Activated CD4-positive, alpha-beta T cell treated with anti-CD3 and anti-CD28 coated beads, Interleukin-2, Interleukin-6, amounts not matched to agents 100 ng/mL and 50 ng/mL, durations not matched to agents 16 hours and 8 hours (primary cell): ENCODE measurements around the gene PTCHD1.

ENCODE experiments used
- DNase-seq: peaks from one replicate; pipeline ENCODE4 v3.0.0-alpha.2; 2020

Gene PTCHD1

GRCh38 chrX:23334848-23335599 is at the start of gene PTCHD1:
Gene PTCHD1 (plus strand): TSS chrX:23334849. CDS start chrX:23334876, 27 bp downstream.
- no peak for DNase-seq

GRCh38 chrX:23286731-23287130 is 47.9 kb upstream of the PTCHD1 start:
- DNase-seq: no peak

- no peak for DNase-seq
These were observed 47.4 kb upstream of the PTCHD1 start for GRCh38 chrX:23287191-23287725.

GRCh38 chrX:23292354-23292987 is 42.2 kb upstream of the PTCHD1 start:
- no peak for DNase-seq

DNA sequence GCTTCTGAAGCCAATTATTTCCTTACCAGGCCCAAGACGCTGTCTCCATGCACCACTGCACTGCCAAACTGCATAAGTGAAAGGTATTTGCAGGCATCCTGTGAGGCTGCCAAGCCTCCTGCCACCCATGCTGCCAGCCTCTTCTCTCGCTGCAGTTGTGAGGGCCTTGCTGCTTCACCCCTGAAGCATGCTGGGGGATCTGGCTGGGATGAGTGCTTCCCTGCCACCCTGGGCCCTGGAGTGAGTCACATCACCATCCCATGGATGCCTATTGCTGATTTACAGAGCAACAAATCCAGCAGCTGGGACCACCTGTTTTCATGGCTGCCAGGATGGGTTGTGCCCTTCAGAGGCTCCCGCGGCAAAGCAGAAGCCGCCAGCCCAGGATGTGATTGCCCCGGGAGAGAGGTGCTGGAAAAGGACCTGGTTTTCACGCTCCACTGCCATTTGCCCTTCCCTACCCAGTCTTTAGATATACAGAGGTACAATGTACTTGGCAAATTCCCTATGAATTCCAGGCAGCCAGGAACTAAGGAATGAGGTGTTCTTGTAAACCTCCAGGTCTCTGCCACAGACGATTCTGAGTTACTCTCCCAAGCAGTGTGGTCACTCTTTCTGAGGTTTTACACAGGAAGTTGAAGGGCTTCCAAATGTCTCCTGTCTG is 41.5 kb upstream of the PTCHD1 start:
- no peak for DNase-seq

DNA sequence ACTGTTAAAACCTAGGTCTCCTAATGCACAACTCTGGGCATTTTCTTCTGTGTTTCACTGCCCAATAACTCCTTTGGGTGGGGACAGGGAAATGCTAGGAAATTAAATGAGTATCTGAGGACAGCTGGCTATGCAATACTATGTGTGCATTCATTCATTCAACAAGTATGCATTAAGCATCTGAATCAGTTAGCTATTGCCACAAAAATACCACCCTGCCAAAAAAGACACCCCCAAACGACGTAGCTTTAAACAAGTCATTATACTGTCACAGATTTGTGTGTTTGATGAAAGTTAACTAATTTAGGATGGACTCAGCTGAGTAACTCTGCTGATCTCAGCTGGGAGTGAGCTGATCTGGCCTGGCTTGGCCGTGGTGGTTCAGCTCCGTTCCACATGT is 29.8 kb upstream of the PTCHD1 start:
- DNase-seq: no peak

- no peak for DNase-seq
These were observed 22.9 kb upstream of the PTCHD1 start for GRCh38 chrX:23311731-23312130.

DNA sequence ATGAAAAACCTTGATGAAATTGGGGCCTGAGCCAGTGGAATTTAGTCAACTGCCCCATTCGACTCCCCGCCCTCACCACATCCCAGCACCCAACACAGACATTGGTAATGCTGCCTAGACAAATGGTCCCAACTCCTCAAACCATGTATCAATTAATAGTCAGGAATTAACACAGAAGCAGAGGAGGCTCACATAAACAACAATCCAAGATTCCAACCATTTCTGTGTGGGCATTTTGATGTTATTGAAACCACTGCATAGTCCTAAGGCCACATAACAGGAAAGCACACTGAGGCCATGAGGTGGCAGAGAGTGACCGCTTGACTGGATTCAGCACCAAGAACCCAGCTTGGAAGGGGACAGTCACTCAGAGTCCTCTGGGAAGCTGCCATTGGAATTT is 22.5 kb upstream of the PTCHD1 start:
- no peak for DNase-seq

DNA sequence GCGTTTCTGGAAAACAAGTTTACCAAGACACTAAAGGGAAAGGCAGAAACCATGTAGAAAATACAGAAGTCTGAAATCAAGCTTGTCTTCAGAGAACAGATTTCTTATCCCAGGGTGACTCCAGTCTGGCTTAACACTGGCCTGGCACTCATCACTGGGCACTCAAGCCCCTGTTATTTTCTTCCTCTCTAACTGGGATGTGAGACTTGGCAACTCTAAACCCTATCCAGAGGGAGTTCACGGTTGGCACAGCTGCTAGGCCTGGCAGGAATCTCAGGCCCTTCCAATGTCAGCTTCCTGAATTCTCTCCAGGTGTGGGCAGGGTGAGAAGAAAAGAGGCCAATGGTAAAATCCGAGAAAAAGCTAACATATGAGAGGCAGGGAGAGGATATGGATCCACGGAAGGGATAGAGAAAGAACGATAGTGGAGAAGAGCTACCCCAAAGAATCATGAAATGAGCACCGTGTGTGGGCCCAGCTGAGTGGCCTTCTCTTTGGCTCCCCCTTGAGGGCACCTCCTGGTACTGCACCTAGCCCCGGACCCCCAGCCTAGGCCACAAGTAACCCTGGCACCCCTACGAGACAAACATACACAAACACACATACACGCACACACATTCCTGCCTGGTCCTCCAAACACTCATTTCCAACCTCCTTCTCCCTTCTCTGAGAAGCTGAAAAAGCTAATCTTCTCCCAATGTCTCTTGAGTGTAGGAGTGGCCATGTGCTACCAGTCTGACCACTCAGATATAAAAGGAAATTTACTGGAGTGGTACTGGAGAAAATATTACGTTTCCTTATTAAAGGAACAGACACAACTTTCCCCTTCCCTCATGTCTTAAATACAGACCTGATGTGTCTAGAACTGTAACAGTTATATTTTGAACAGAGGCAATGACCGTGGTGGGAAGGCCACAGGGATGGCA is 16.6 kb upstream of the PTCHD1 start:
- peak; percentile 60 for DNase-seq

DNA sequence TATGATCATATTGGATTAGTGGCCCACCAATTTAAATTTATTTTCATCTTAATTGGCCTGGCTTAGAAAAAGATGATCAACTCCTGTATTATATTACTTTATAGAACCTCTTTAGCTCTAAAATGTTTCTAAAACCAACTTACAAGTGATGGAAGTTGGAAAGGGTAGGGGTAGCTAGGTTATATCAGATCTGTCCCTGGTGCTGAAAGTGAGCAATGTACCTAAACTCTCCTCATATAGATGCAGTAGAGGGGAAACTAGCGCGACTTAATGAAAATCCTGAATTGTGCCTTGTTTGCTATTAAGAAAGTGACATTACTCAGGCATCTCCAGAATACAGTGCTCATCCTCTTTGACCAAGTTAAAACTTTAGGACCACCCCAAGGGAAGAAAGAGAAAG is 7.5 kb upstream of the PTCHD1 start:
- no peak for DNase-seq

DNA sequence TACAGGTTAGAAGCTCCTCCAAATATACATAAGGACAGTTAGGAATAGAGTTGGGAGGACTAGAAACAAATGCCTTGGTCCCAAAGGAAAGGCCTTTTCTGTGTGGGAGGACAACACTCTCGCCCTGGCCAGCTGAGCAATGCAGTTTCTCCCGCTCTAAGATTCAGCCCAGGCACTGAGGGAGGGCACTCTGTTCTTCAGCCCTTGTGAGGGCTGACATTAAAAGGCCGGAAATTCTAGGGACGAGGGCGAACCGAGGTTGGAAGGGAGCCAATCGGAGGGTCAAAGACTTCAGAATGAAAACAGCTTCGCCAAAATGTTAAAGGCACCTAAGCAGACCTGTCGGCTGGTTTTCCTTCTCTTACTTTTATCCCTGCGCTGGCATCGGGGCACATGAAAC is 2.9 kb upstream of the PTCHD1 start:
- DNase-seq: no peak

DNA sequence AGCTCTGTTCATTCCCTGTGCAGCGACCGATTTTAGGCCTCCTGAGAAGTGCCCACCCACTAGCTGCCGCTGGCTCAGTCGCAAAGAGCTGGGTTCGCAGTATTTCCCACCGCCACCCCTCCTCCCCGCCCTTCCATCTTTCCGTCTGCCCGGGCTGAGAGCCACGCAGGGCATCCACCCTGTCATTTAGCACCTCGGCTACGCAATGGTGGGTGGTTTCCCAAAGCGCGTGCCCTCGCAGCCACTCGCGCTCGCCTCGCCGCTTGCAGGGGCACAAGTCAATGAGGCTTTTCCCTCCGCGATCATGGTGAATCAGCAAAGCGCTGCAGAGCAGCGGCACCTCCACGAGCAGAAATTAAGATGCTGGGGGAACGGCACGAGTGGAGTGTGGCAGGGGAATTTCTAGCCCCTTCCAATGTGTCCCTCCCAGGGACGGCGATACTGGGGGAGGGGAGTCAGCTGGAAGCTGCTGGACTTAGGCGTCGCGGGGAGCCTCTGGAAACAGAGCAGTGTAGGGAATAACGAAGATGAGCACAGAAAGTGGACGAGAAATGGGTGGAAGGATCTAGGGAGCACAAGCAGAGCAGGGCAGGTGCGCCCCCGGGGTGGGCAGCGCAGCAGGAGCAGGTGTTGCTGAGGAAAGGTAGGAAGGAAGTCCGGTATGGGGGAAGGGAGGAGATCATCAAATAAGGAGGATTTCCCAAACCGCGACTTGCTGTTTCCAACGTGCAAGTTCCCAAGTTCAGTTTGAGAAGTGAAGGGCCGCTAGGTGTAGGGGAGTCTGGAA is 2.4 kb upstream of the PTCHD1 start:
- DNase-seq: no peak

- no peak for DNase-seq
These were observed 1.5 kb upstream of the PTCHD1 start for GRCh38 chrX:23332888-23333821.

DNA sequence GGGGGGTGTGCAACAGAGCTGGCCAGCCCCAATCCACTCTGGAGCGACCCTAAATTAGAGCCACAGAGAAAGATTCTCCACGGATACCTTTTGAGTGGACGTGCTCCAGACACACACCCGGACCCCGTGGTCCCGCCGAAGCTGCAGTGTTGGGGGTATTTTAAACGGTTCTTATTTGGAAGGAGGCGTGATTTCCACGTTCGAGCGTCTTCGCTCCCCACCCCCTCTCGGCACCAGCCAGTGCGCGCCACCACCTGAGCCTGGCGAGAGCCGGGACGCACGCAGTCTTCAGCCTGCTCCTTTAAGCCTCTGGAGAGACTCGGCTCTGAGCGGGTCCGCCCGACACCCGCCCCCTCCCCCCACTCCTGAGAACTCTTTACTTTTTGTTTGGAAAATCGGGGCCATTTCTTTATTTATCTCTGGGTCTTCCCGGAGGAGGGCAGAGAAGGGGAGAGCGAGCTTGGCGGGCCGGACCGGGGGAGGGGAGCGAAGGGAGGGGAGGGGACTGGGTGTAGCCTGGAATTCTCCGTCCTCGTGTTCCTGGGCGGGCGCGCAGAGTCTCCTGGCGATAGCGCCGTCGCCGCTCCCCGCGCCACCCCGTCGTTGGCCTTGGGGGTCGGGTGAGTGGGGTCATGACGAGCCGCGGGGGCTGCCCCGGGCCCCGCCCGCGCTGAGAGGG is 668 bp upstream of the PTCHD1 start:
- no peak for DNase-seq

DNA sequence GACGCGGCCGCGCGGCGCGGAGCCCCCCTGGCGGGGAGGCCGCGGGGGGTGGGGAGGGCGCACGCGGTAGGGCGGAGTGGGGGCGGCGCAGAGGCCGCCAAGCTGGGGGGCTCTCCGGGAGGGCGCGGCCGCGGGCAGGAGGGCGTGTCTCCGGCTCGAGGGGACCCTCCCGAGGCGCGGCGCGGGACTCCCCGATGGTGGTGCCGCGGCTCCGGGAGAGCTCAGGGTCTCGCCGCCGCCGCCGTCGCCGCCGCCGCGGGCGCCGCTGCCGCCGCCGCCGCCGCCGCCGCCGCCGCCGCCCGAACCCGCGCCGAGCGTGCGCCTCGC is 165 bp upstream of the PTCHD1 start:
- DNase-seq: no peak

DNA sequence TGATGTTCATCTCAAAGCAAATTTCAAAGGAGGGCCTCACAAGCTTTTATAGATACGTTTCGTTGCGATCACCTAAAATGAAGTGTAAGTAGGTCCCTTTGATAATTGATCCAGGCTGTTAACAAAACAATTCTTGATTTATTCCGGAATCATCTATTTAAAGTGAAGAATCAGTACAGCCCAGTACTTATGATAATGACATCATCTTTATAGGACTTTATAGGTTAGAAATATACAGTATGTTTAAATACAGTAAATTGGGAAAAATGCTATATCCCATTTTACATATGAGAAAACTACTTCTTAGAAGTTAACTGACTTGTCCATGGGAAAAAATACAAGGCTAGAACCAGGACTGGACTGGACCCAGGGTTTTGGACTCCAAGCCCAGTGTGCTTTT is 3.7 kb downstream of the PTCHD1 start:
- DNase-seq: no peak

GRCh38 chrX:23341452-23341851 is 6.8 kb downstream of the PTCHD1 start:
- no peak for DNase-seq

DNA sequence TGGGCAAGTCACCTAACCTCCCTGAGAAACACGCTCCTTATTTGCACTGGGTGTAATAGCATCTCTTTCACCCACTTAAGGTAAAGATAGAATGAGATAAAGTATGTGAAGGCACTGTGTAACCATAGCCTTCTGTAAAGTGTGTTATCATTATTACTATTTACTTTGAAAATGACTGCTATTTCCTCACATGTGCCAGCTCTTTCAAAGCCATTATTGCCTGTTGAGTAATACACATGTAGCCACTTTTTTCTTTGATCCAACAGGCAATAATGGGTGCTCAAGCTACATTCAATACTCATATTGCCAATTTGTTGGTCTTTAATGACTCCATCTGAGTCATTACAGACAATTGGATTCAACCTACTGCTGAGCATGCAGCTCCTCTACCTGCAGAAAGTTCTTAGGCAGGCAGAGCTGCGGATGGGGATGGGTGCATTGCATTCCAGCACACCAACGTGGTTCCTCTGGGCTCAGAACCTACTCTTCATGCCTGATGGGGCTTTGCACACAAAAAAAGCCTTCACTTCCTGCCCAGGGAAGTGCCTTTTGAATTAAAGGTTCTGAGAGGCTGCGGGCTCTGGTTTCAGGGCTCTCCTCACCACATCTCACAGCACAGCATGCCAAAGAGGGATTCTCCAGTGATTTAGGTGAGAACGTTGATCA is 9.7 kb downstream of the PTCHD1 start:
- DNase-seq: peak; percentile 13

GRCh38 chrX:23344904-23345271 is 10.2 kb downstream of the PTCHD1 start:
- DNase-seq: no peak

DNA sequence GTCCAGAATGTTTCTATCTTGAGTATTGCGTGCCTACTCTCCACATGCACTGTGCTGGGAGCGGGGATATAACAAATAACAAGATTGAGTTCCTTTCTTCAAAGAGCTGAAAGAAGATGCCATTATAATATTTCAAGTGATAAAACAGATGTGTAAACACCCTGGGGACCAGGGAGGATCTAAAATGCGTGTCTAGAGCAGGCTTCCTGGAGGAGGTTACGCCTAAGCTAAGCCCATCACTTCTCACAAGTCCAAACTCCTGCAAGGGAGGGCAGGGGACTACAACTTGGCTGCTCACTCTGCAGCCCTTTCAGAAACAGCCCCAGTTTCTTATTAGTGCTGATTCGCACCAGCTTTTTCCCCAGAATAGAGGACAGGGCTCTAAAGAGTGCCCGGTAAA is 21.5 kb downstream of the PTCHD1 start:
- no peak for DNase-seq
